ENCODE results near the gene RCAN1. TPM values are rescaled to one million over a fixed set of nuclear protein-coding genes. Genes with fewer than 3 reads are reported as not detected.

RCAN1 gene
- total and polyA plus RNA-seq, 4 donors = 12.2 to 32.8 (median 29.8) TPM

- Histone ChIP-seq H3K4me3 (no peak overlapping the region), H3K27me3 (ENCODE audit: control insufficient read depth in 3 of 3, insufficient read depth in 3 of 3, low read length in 2 of 3) (no peaks in the 10 kb centered on the region), H3K4me1 (ENCODE audit: control insufficient read depth in 5 of 5, insufficient read depth in 5 of 5, low read length in 5 of 5) (peaks cover 0 to 3% (median 0%) of the 10 kb centered on the region in 5 donors), H3K36me3 (ENCODE audit: control insufficient read depth in 4 of 4, insufficient read depth in 4 of 4, low read length in 4 of 4) (no peaks in the 10 kb centered on the region), H3K9me3 (ENCODE audit: control insufficient read depth in 4 of 4, insufficient read depth in 3 of 4, low read length in 3 of 4) (no peaks in the 10 kb centered on the region), H3K27ac (ENCODE audit: low read depth in 1 of 2, low read length in 1 of 2) (no peak overlapping the region), H3K9ac (ENCODE audit: insufficient read depth in 1 of 2, low read length in 2 of 2) (no peak overlapping the region)
- ATAC-seq (ENCODE audit: insufficient read depth, low FRiP score) (no peak), DNase-seq (no peak)
- TF ChIP-seq CTCF (IDR thresholded peaks at IDR 0.05; ENCODE audit: control extremely low read depth, extremely low read depth) = no peak
Observed at GRCh38 chr21:34603710-34604057, 11.2 kb downstream of the RCAN1 start.

GRCh38 chr21:34603002-34603709 is 11.8 kb downstream of the RCAN1 start:
- no peaks in the 10 kb centered on the region for H3K9me3 ChIP-seq (ENCODE audit: control insufficient read depth in 4 of 4, insufficient read depth in 3 of 4, low read length in 3 of 4)
- 31 to 42% methylated on average over 19 of the region's 19 CpGs for WGBS, 2 donors
- H3K36me3 ChIP-seq (ENCODE audit: control insufficient read depth in 4 of 4, insufficient read depth in 4 of 4, low read length in 4 of 4) = no peaks in the 10 kb centered on the region
- no peak overlapping the region for H3K27ac ChIP-seq (ENCODE audit: low read depth in 1 of 2, low read length in 1 of 2)
- TF ChIP-seq CTCF (IDR thresholded peaks at IDR 0.05; ENCODE audit: control extremely low read depth, extremely low read depth) = peak; percentile 82
- H3K27me3 ChIP-seq (ENCODE audit: control insufficient read depth in 3 of 3, insufficient read depth in 3 of 3, low read length in 2 of 3) = no peaks in the 10 kb centered on the region
- peaks cover 0 to 3% (median 0%) of the 10 kb centered on the region in 5 donors for H3K4me1 ChIP-seq (ENCODE audit: control insufficient read depth in 5 of 5, insufficient read depth in 5 of 5, low read length in 5 of 5)
- ATAC-seq (ENCODE audit: insufficient read depth, low FRiP score) (peak; percentile 79), DNase-seq (peak; percentile 69 to 86 (median 85))
- H3K4me3 ChIP-seq = no peak overlapping the region
- no peak overlapping the region for H3K9ac ChIP-seq (ENCODE audit: insufficient read depth in 1 of 2, low read length in 2 of 2)

DNA sequence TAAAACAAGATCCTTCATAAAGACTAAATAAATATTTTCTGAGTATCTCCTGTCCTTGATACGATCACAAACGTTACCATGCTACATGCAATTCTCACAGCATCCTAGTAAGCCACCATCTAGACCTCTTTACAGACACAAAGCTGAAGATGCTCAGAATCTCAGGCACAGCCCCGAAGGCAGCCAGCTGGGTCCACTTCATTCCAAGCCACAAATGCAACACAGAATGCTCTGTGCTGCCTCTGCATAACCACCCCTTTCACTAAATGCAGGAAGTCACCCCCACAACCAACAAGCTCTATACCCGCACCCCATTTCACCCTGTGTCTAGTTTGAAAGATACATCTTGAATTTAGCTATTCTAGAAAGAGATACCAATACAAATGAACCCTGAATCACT is 12.9 kb downstream of the RCAN1 start:
- Histone ChIP-seq H3K4me3 (no peak overlapping the region), H3K27ac (ENCODE audit: low read depth in 1 of 2, low read length in 1 of 2) (no peak overlapping the region), H3K36me3 (ENCODE audit: control insufficient read depth in 4 of 4, insufficient read depth in 4 of 4, low read length in 4 of 4) (no peaks in the 10 kb centered on the region), H3K9ac (ENCODE audit: insufficient read depth in 1 of 2, low read length in 2 of 2) (no peak overlapping the region), H3K9me3 (ENCODE audit: control insufficient read depth in 4 of 4, insufficient read depth in 3 of 4, low read length in 3 of 4) (no peaks in the 10 kb centered on the region), H3K27me3 (ENCODE audit: control insufficient read depth in 3 of 3, insufficient read depth in 3 of 3, low read length in 2 of 3) (no peaks in the 10 kb centered on the region), H3K4me1 (ENCODE audit: control insufficient read depth in 5 of 5, insufficient read depth in 5 of 5, low read length in 5 of 5) (peaks cover 0 to 3% (median 0%) of the 10 kb centered on the region in 5 donors)
- WGBS, 2 donors = 87 to 95% methylated on average over 4 of the region's 4 CpGs
- no peak for DNase-seq
- no peak for TF ChIP-seq CTCF (IDR thresholded peaks at IDR 0.05; ENCODE audit: control extremely low read depth, extremely low read depth)
- ATAC-seq (ENCODE audit: insufficient read depth, low FRiP score) = no peak

Data from lung (tissue), 12 donors.